HG03342 (cell line): ENCODE measurements around the gene ZBTB42.

Experiments used
- ATAC-seq: cut with Tn5 transposase; IDR thresholded peaks from one replicate; pipeline ENCODE4 v1.9.1; 2021; ENCODE audit warnings: mild to moderate bottlenecking, moderate library complexity; ENCODE audit not compliant: unreplicated experiment

ZBTB42 gene

DNA sequence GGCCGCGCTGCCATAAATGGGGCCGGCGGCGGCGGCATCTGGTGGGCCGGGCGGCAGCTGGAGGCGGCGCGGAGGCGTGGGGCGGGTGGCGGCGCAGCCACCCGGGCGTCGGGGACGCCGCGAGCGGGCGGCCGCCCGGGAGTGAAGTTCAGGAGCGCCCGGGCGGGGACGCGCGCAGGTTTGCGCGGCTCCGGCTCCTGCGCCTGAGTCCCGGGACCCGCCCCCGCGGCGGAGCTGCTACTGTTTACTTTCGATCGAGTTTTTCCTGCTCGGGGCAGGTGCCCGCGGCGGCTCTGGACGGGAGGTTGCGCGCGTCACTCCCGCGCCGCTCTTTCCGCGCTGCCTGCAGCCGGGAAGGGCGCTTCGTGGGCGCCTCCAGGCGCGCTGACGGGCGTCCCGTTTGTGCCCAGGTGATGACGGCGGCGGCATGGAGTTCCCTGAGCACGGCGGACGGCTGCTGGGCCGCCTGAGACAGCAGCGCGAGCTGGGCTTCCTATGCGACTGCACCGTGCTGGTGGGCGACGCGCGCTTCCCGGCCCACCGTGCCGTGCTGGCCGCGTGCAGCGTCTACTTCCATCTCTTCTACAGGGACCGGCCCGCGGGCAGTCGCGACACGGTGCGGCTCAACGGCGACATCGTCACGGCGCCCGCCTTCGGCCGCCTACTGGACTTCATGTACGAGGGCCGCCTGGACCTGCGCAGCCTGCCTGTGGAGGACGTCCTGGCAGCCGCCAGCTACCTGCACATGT, at the start of gene ZBTB42:
ZBTB42 (plus strand) TSS at position 331 of the 749 bp plus-strand sequence; CDS start at position 428, 97 bp downstream.
- ATAC-seq = peak; percentile 36

DNA sequence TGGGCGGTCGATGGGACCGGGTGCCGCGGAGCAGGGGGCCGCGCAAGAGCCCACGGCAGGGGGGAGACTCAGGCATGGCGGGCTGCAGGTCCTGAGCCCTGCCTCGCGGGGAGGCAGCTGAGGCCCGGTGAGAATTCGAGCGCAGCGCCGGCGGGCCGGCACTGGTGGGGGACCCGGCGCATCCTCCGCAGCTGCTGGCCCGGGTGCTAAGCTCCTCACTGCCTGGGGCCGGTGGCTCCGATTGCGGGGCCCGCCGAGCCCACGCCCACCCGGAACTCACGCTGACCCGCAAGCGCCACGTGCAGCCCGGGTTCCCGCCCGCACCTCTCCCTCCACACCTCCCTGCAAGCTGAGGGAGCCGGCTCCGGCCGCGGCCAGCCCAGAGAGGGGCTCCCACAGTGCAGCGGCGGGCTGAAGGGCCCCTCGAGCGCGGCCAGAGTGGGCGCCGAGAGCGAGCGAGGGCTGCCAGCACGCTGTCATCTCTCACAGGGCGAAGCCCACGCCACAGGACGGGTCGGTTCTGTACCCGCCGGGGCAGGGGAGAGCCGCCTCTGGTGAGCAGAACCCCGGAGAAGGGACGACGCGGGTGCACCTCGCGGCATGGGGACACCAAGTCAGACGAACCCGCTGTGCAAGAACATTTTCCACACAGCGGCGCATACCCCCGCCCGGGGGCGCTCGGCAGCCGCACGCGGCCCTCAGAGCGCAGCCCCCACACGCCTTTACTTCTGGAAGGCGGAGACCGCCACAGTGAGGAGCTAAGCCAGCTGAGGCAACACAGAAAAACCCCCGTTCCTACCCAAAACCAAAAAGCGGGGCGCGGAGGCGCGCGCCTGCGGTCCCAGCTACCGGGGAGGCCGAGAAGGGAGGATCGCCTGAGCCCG, 49.1 kb upstream of the ZBTB42 start:
- ATAC-seq = no peak

DNA sequence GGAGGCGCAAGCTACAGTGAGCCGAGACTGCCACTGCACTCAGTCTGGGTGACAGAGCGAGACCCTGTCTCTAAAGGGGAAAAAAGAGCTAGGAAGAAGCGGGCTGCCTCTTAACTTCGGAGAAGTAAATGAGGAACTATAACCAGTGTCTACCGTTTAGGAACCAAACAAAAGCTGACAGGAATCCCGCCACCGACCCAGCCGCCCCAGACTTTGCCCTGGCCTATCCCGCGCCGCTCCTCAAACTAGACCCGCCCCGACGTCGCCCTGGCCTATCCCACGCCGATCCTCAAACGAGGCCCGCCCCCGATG, 48.5 kb upstream of the ZBTB42 start:
- ATAC-seq = peak; percentile 82

DNA sequence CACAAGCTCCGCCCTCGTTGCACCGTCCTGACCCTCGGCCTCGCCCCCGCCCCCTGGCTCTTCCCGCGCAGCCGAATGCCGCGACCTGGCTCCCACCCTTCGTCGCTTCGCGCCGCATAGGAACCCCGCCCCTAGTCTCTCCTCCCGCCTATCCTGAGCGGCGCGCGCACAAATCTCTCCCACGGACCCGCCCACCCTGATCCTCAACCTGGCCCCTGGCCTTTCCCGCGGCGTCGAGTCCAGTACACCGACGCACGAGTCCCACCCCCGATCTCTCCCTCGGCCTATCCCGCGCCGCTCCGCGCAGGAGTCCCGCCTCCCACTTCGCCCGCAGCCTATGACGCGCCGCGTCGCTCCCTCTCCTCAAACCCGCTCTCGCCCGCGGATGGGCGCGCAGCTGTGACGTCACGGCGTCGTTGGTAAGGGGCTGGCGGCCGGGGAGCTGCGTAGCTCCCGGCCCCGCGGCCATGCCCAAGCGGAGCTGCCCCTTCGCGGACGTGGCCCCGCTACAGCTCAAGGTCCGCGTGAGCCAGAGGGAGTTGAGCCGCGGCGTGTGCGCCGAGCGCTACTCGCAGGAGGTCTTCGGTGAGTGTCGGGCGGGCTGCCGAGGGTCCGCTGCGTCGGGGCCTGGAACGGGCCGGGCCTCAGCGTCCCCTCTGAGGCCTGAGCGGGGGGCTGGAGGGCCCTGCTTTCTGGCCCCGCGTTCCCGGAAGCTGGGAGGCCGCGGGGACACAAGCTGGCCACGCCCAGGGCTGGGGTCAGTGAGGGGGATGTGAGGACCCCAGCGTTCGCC, 48.0 kb upstream of the ZBTB42 start, which contains the start of gene SIVA1:
SIVA1 (plus strand) TSS at position 413 of the 793 bp plus-strand sequence; CDS start at position 468, 55 bp downstream.
- peak; percentile 91 for ATAC-seq

DNA sequence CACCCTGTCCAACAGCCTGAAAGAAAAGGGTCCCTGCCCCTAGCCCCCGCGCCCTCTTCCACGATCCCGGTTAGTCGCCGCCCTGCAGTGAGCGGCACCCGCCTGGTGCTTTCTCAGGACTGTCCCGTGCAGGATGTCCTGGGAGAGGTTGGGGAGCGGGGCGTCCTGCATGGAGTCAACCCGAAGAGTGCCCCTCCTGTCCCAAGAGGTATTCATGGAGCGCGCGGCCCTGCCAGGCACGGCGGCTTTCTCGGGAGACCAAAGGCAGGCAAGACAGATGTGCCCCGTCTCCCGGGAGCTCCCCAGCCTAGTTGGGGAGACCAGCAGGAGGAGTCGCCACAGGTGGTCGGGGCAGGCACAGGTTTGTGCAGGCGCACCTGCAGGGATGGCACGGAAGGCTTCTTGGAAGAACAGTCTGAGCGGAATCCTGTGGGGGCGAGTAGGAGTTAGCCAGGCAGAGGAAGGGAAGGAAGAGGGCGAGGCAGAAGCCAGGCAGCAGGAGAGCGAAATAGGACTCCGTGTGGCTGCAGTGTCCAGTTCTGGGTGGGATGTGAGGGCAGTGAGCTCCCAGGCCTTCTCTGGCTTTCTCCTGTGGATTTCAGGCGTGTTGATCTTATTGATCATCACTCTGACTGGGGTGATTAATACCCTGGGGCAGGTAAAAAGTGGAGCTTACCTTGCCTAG, 47.2 kb upstream of the ZBTB42 start:
- ATAC-seq = no peak

DNA sequence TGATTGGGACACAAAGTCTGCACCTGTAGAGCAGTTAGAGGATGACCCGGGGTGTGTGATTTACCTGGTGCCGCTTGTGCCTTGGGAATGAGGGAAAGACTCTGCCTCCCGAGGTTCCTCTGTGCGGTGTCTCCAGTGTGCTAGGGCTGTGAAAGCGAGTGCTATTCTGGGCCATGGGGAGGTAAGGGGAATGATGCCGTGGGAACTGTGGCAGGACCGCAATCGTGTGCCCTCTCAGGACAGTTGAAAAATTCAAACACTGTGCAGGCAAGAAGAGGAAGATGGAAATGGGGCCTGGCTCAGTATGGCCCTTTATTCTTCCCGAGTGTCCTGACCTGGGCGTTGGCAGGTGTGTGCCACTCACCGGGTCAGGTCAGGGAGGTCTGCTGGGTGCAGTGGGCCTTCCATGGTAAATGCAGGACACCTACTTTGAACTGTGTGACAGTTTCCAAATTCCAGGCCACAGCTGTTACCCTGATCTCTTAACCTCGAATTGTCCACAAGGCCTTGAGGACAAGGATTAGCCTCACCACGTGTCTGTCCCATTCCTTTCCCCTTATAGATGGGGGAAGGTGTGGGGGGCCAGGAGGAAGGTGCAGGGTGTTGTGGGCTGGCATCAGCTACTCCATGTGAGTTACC, 46.6 kb upstream of the ZBTB42 start:
- ATAC-seq = no peak

DNA sequence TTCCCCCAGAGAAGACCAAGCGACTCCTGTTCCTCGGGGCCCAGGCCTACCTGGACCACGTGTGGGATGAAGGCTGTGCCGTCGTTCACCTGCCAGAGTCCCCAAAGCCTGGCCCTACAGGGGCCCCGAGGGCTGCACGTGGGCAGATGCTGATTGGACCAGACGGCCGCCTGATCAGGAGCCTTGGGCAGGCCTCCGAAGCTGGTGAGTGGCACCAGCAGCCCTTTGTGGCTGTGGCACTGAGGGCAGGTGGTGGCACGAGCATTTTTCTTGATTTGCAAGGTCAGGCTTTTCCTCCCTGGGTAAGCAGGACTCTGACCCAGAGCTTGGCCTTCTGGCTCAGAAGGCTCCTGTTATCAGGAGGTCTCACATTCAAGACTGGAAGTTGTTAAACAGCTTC, 45.3 kb upstream of the ZBTB42 start:
- ATAC-seq = no peak

DNA sequence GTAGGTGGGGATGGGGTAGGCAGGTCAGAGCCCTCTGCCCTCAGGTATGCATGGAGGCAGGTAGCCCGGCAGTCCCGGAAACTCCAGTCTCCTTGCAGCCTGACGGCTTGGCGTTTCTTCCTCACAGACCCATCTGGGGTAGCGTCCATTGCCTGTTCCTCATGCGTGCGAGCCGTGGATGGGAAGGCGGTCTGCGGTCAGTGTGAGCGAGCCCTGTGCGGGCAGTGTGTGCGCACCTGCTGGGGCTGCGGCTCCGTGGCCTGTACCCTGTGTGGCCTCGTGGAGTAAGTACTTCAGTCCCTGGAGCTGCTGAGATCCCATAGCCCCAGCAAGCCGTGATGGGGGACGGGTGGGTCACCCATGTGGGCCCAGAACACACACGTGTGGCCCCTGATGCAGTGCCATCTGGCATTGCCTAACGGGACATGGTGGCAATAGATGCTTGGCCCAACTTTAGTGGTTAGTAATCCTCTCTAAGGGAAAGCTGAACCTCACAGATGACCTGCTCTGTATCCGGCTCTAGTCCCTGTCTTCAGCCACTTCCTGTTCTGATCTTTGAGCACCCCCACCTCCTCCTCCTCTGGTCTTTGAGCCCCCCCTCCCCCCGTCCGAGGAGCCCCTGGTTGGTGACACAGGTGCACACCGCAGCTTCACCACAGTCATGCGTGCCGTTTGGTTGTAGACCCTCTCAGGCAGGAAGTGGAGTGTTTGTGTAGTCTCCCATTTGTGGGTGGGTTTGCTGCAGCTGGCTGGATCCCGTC, 44.2 kb upstream of the ZBTB42 start:
- no peak for ATAC-seq

DNA sequence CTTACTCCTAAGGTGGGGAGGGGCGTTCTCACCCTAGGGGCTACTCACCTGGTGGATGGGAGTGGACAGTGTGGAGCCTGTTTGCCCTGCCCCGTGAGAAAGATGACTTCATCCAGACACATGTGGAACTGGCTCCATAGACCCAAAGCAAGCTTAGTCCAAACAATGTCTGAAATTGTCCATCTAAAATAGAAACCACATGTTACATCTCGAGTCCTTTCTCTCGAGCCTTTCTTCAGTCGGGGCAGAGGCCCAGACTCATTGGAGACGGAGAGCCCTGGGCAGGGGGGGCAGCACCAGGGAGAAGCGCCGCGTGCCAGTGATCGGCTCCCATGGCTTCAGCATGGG, 43.7 kb upstream of the ZBTB42 start:
- ATAC-seq = no peak

DNA sequence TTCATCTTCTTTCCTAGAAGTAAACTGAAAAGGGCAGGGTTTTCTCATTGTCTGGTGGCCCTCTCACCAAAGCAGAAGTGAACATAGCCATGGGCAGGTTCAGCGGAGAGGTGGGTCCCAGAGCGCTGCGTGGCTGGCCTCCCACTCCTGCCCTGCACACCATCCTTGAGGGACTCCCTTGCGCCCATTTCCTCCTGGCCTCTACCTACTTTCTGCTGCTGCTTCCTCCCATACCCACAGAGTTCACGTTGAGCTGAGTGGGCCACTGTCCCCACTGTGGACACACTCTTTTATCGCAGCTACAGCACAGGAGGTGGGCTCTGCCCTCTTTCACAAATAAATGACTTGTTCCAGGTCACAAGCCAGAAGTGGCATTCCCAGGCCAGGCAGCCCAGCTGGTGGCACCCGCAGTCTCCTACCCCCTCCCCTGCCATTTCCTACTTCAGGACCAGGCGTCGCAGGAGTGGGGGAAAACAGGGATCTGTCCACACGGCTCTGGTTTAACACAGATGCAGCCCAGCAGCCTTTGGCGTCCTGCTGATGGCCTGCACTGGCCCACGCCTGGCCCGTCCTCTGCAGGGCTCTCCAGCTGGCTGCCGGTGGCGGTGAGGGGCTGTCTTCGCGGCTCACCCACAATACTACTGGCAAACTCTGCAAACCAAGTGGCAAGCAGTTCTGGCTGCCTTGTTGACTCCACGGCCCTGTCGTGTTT, 43.1 kb upstream of the ZBTB42 start:
- no peak for ATAC-seq

DNA sequence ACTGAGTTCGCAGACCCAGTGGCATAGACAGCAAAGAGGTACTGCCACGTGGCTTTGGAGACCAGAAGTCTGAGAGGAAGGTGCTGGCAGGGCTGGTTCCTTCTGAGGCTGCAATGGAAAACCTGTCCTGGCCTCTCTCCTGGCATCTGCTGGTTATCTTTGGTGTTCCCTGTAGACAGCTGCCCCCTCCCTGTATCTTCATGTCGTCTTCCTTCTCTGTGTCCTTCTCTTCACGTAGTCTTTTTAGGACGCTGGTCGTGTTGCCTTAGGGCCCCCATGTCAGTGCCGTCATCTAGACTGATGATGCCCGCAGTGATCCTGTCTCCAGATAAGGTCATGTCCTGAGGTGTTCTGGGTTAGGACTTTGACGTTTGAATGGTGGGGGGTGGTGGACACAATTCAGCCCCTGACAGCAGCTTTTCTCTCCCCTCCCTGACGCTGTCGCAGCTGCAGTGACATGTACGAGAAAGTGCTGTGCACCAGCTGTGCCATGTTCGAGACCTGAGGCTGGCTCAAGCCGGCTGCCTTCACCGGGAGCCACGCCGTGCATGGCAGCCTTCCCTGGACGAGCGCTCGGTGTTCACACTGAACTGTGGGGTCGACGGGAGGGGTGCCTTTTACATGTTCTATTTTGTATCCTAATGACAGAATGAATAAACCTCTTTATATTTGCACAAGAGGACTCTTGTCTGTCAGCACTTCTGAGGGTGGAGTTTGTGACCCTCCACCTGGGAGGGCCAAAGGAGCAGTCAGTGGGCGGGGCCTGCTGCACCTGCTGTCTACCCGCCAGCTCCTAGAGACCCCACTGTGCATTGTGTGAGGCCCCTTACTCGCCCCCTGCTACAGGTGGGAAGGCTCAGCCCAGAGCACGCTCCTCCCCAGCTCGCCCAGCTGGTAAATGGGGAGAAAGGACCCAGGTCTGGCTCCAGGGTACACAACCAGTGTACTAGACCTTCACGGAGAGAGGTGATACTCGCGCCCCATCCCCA, 41.6 kb upstream of the ZBTB42 start:
- ATAC-seq = no peak

DNA sequence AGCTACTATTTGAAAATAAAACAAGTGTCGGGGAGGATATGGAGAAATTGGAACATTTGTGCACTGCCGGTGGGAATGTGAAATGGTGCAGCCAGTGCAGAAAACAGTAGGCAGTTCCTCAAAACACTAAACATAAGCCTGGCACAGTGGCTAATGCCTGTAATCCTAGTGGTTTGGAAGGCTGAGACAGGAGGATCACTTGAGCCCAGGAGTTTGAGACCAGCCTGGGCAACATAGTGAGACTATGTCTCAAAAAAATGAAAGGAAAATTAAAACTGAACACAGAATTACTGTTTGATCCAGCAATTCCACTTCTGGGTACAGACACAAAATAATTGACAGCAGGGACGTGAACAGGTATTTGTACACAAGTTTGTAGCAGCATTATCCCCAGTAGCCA, 35.4 kb upstream of the ZBTB42 start:
- no peak for ATAC-seq

DNA sequence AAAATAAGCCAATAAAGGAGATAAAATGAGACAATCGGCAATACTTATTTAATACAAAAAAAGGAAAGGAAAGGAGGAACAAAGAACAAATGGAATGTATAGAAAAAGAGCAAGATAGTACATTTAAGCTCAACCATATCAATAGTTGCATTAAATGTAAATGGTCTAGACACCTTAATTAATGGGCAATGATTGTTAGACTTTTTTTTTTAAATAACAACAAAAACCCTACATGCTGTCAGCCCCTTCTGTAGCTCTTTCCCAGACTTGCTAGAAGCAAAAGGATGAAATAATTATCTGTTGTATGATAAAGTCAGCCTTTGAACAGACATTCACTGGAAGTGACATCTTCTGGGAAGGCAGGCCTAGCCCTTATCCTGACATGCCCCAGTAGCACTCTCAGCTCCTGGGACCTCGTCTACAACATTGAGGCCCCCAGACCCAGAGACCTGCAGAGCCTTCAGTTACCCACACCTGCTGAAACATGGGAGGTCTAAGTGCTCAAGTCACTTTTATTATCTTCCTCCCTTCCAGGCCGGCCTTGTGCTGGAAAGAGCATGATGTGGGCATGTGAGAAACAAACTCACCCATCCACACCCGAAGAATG, 34.5 kb upstream of the ZBTB42 start:
- ATAC-seq = no peak

DNA sequence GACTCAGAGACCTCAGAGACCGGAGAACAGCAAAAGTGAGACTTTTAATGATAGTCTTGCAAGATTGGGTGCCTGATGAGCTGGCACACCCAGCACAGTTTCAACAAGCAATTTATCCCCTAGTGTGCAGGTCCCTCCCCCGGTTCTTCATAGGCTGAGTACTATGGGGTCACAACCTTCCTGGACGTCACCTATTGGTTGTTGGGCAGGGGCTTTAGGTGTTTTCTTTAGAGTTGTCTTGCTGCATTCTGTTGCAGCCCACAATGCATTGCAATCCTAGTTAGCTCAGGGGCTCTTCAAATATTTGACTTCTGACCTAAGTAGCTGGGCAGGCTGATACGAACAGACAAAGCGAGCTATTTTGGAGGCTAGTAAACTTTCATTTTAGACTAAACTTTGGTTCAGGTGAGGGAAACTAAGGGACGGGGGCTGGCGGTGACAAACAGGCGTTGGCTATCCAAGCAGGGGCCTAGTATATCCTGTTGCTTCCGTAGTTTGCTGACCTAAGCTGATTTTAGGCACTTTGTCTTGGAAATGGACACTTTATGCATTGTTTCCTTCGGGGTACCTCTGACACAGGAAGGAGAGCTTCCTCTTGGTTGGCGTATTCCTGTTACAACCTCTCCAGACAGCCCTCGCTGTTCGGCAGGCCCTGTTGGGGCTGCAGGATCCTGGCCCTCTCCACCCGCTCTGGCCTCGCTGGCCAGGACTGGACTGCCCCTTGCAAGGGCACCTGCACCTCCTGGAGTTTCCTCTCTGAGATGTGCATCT, 33.9 kb upstream of the ZBTB42 start:
- no peak for ATAC-seq

DNA sequence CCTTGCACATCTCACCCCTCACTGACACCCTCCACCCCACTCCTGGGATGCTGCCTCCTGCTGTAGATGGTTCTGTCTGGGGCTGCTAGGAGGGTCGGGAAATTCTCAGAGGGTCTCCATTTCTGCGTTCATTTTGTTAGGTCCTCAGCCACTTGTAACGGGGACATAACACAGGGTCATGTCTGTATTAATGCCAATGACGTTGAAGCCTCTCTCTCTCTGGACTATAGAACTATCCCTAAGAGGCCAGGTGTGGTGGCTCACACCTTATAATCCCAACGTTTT, 33.3 kb upstream of the ZBTB42 start:
- ATAC-seq = no peak

DNA sequence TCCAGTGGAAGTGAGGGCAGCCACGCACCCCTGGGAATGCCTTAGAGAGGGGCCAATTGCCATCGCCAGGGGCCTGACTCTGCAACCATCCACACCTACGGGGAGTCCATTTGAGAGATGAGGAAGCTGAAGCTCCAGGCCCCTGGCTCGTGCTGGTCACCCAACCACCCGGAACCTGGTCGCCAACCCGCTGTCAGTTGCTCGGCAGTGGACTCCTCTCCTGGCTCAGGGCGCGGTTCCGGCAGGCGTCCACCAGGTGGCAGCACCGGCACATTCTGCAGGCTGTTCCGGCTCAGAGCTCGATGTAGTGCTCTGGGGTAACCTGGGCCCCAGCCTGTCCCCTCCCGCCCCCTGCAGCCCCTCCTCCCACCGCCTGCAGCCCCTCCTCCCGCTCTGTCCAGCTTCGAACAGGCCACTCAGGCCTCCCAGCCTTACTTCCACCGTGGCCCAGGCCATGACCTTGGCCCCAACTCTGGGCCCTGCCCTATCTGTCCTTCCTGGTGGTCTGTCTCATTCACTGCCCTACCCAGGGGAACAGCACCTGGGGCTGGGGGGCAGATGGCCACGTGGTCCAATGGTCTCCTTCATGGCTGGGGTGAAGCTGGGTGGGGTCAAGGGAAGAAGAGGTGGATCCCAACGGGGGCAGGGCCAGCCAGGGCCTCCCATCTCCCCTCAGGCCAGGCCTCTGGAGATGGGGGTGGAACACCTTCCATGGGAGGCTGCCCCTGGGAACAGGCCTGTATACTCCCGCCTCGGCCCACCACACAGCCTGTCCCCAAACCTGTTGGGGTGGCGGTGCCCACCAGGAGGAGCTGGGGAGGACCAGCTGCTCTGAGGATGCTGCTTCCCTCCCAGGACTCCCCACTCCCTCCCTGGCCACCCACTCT, 32.2 kb upstream of the ZBTB42 start:
- ATAC-seq = peak; percentile 72
